Measurements from ENCODE around the gene JAKMIP3.

GRCh38 chr10:132020456-132020855 lies 45.3 kb upstream of the JAKMIP3 start:
- no peak for TF ChIP-seq REST (IDR thresholded peaks at IDR 0.05; ENCODE audit: insufficient read depth in 1 of 2, low read depth in 2 of 2, low read length in 2 of 2)
- no peak for TF ChIP-seq TAF1 (IDR thresholded peaks at IDR 0.05; ENCODE audit: borderline replicate concordance, insufficient read depth, low read length)
- no peak for TF ChIP-seq POLR2AphosphoS5 (IDR thresholded peaks at IDR 0.05; ENCODE audit: low read depth, low read length)
- TF ChIP-seq FOXP2 (optimal IDR thresholded peaks at IDR 0.05; ENCODE audit: borderline replicate concordance, extremely low read depth, extremely low read length, insufficient read depth) = no peak
- TF ChIP-seq SIN3A (IDR thresholded peaks at IDR 0.05; ENCODE audit: borderline replicate concordance, insufficient read depth, low read length) = no peak
